HG03064 (cell line): ENCODE results near the gene FTCDNL1.

ENCODE experiments used
- ATAC-seq: cut with Tn5 transposase; IDR thresholded peaks from one replicate; pipeline ENCODE4 v1.9.1; 2021; ENCODE audit warnings: low read depth; ENCODE audit not compliant: unreplicated experiment

Gene FTCDNL1

GRCh38 chr2:199792381-199792780, 58.6 kb downstream of the FTCDNL1 start:
- ATAC-seq = no peak

- ATAC-seq = no peak
Observed at GRCh38 chr2:199791326-199791725, 59.7 kb downstream of the FTCDNL1 start.

- no peak for ATAC-seq
Observed at GRCh38 chr2:199784512-199784911, 66.5 kb downstream of the FTCDNL1 start.

GRCh38 chr2:199779589-199779988, 71.4 kb downstream of the FTCDNL1 start:
- ATAC-seq = no peak

GRCh38 chr2:199778655-199779054, 72.3 kb downstream of the FTCDNL1 start:
- no peak for ATAC-seq

- ATAC-seq = no peak
Observed at GRCh38 chr2:199777916-199778315, 73.1 kb downstream of the FTCDNL1 start.

GRCh38 chr2:199777315-199777714, 73.7 kb downstream of the FTCDNL1 start:
- ATAC-seq = no peak

- no peak for ATAC-seq
Observed at GRCh38 chr2:199775267-199775666, 75.7 kb downstream of the FTCDNL1 start.

- ATAC-seq = no peak
Observed at GRCh38 chr2:199772035-199772976, 78.7 kb downstream of the FTCDNL1 start.

GRCh38 chr2:199770716-199771115, 80.3 kb downstream of the FTCDNL1 start:
- no peak for ATAC-seq

- no peak for ATAC-seq
Observed at GRCh38 chr2:199765646-199766045, 85.3 kb downstream of the FTCDNL1 start.

GRCh38 chr2:199764273-199764800, 86.7 kb downstream of the FTCDNL1 start:
- no peak for ATAC-seq

- ATAC-seq = no peak
Observed at GRCh38 chr2:199762963-199763362, 88.0 kb downstream of the FTCDNL1 start.

- ATAC-seq = no peak
Observed at GRCh38 chr2:199760574-199760973, 90.4 kb downstream of the FTCDNL1 start.

- ATAC-seq = no peak
Observed at GRCh38 chr2:199757233-199757870, 93.6 kb downstream of the FTCDNL1 start.

- ATAC-seq = no peak
Observed at GRCh38 chr2:199756743-199757142, 94.2 kb downstream of the FTCDNL1 start.

- no peak for ATAC-seq
Observed at GRCh38 chr2:199756211-199756610, 94.8 kb downstream of the FTCDNL1 start.

- ATAC-seq = no peak
Observed at GRCh38 chr2:199754766-199755165, 96.2 kb downstream of the FTCDNL1 start.

- ATAC-seq = no peak
Observed at GRCh38 chr2:199751492-199752120, 99.4 kb downstream of the FTCDNL1 start.

- no peak for ATAC-seq
Observed at GRCh38 chr2:199749571-199749970, 101.4 kb downstream of the FTCDNL1 start.

- no peak for ATAC-seq
Observed at GRCh38 chr2:199744724-199745123, 106.3 kb downstream of the FTCDNL1 start.
